ENCODE results near the gene PLD2.

Gene PLD2

GRCh38 chr17:4839221-4839620, 32.3 kb downstream of the PLD2 start:
- ChIA-PET CTCF (interaction anchor here (1.1 to 2.8 kb wide), 3 partner anchors 10 to 49 kb away, joined by 4 to 11 read pairs (median 6); partner anchors contain the start of gene GLTPD2), POLR2A (no interaction called here)
- no peak overlapping the region for H3K4me3 ChIP-seq (ENCODE audit: low read depth, low read length)
- TF ChIP-seq CTCF (IDR thresholded peaks at IDR 0.05; ENCODE audit: insufficient read depth, low read length, missing control alignments), result no peak
- no peak for DNase-seq (ENCODE audit: low read depth, low spot score)

GRCh38 chr17:4839965-4840892, 33.3 kb downstream of the PLD2 start:
- no peak for TF ChIP-seq CTCF (IDR thresholded peaks at IDR 0.05; ENCODE audit: insufficient read depth, low read length, missing control alignments)
- H3K4me3 ChIP-seq (ENCODE audit: low read depth, low read length), result no peak overlapping the region
- ChIA-PET CTCF (interaction anchor here (1.0 to 2.8 kb wide), 5 partner anchors 9 to 69 kb away, joined by 3 to 11 read pairs (median 4); partner anchors contain the start of gene GLTPD2), POLR2A (interaction anchor here (0.7 kb wide), 1 partner anchor 447 kb away, joined by 3 read pairs; no protein-coding TSS in a partner anchor)
- DNase-seq (ENCODE audit: low read depth, low spot score), result no peak

- no peak for TF ChIP-seq CTCF (IDR thresholded peaks at IDR 0.05; ENCODE audit: insufficient read depth, low read length, missing control alignments)
- ChIA-PET POLR2A (interaction anchor here (0.7 kb wide), 1 partner anchor 448 kb away, joined by 3 read pairs; no protein-coding TSS in a partner anchor), CTCF (interaction anchor here (1.0 to 2.8 kb wide), 4 partner anchors 9 to 68 kb away, joined by 3 to 11 read pairs (median 4); partner anchors contain the start of gene GLTPD2)
- DNase-seq (ENCODE audit: low read depth, low spot score), result no peak
- no peak overlapping the region for H3K4me3 ChIP-seq (ENCODE audit: low read depth, low read length)
Observed at GRCh38 chr17:4840893-4841242, 33.9 kb downstream of the PLD2 start.

- TF ChIP-seq CTCF (IDR thresholded peaks at IDR 0.05; ENCODE audit: insufficient read depth, low read length, missing control alignments), result no peak
- no peak overlapping the region for H3K4me3 ChIP-seq (ENCODE audit: low read depth, low read length)
- no peak for DNase-seq (ENCODE audit: low read depth, low spot score)
- ChIA-PET POLR2A (interaction anchor here (0.6 kb wide), 1 partner anchor 39 kb away, joined by 3 read pairs; no protein-coding TSS in a partner anchor), CTCF (no interaction called here)
Observed at GRCh38 chr17:4842376-4842775, 35.4 kb downstream of the PLD2 start.

GRCh38 chr17:4843321-4844000, 36.5 kb downstream of the PLD2 start:
- DNase-seq (ENCODE audit: low read depth, low spot score), result no peak
- TF ChIP-seq CTCF (IDR thresholded peaks at IDR 0.05; ENCODE audit: insufficient read depth, low read length, missing control alignments), result no peak
- H3K4me3 ChIP-seq (ENCODE audit: low read depth, low read length), result no peak overlapping the region
- CTCF ChIA-PET, result interaction anchor here (1.0 kb wide), 1 partner anchor 15 kb away, joined by 3 read pairs; no protein-coding TSS in a partner anchor
- POLR2A ChIA-PET, result interaction anchor here (0.6 kb wide), 1 partner anchor 44 kb away, joined by 4 read pairs; no protein-coding TSS in a partner anchor

Data from AG04449 (cell line).